OCI-LY7 (cell line): ENCODE results near the gene TRNT1.

Experiments
- CTCF ChIP-seq: fragments of 200-600 bp; sonication (generic); conservative IDR thresholded peaks from 2 replicates; pipeline ENCODE4 v1.5.1; 2014; ENCODE audit warnings: mild to moderate bottlenecking, antibody characterized with exemption, low read length, moderate library complexity, mixed read lengths
- EZH2phosphoT487 ChIP-seq: fragments of 200-600 bp; sonication (generic); IDR thresholded peaks from 2 replicates; pipeline ENCODE4 v1.6.1; 2018; ENCODE audit warnings: low read depth, borderline replicate concordance, mild to moderate bottlenecking, mixed run types, antibody characterized with exemption, low read length, moderate library complexity, mixed read lengths

GRCh38 chr3:3082234-3082924, 44.4 kb upstream of the TRNT1 start:
- TF ChIP-seq CTCF (no peak), EZH2phosphoT487 (no peak)
